ENCODE data around the gene INO80D. TPM values are rescaled to one million over a fixed set of nuclear protein-coding genes. Genes with fewer than 3 reads are reported as not detected.
"Not testable (repeated sequence)": the region's sequence is repeated elsewhere in the genome, so short reads cannot be mapped to it uniquely, and the experiment has no call there.

The INO80D gene
- total and polyA plus RNA-seq, 2 of the 8 experiments (the other 6 are each of a cell fraction or from before 2014, with no cell fraction given): 6.2 to 37.4 TPM

- not testable (repeated sequence) for H2AK5ac ChIP-seq (ENCODE audit: low read depth, low read length); H3K18ac ChIP-seq (ENCODE audit: extremely low read depth, low read length); H4K91ac ChIP-seq (replicated peaks; ENCODE audit: insufficient read length, low read length); H3K23me2 ChIP-seq (ENCODE audit: low read depth, low read length); H3K9me3 ChIP-seq (ENCODE audit: insufficient read depth in 2 of 2, low read depth in 1 of 2, low read length in 1 of 2); H3K23ac ChIP-seq (ENCODE audit: insufficient read length); H3K79me2 ChIP-seq (ENCODE audit: control insufficient read depth in 1 of 2, insufficient read depth in 2 of 2, low read length in 2 of 2); H4K20me1 ChIP-seq (replicated peaks in 1 of 2; ENCODE audit: control insufficient read depth in 1 of 2, insufficient read depth in 2 of 2, low read length in 2 of 2); H3K4me1 ChIP-seq (replicated peaks in 1 of 4; ENCODE audit: control insufficient read depth in 3 of 4, insufficient read depth in 4 of 4, low read length in 3 of 4); H2BK120ac ChIP-seq (replicated peaks; ENCODE audit: low read depth, low read length); H3K14ac ChIP-seq (ENCODE audit: insufficient read length); H3K27me3 ChIP-seq (replicated peaks in 1 of 4; ENCODE audit: control insufficient read depth in 3 of 4, extremely low read depth in 1 of 4, insufficient read depth in 3 of 4, low read length in 3 of 4); FAIRE-seq; H4K5ac ChIP-seq (ENCODE audit: insufficient read length, low read depth, low read length); H3K9ac ChIP-seq (replicated peaks in 1 of 4; ENCODE audit: extremely low read depth in 1 of 4, low read depth in 3 of 4, low read length in 3 of 4); H2BK20ac ChIP-seq (ENCODE audit: low read length); H3K4me2 ChIP-seq (ENCODE audit: insufficient read depth in 1 of 2, low read depth in 2 of 2, low read length in 2 of 2); H2BK5ac ChIP-seq (ENCODE audit: low read depth, low read length); H2BK15ac ChIP-seq (ENCODE audit: low read length); H3K4ac ChIP-seq (replicated peaks; ENCODE audit: insufficient read length, low read depth, low read length); H3K79me1 ChIP-seq (ENCODE audit: low read depth, low read length); H3K56ac ChIP-seq (replicated peaks; ENCODE audit: insufficient read length, low read depth, low read length); H3K36me3 ChIP-seq (ENCODE audit: control insufficient read depth in 2 of 4, insufficient read depth in 4 of 4, low read length in 3 of 4); H3K4me3 ChIP-seq (ENCODE audit: extremely low read depth in 1 of 4, insufficient read depth in 2 of 4, low read depth in 3 of 4, low read length in 4 of 4); DNase-seq (ENCODE audit: low read depth in 1 of 2, low spot score in 2 of 2); H3K27ac ChIP-seq (ENCODE audit: low read depth, low read length); H2AFZ ChIP-seq (ENCODE audit: low read length); H2BK12ac ChIP-seq (ENCODE audit: low read depth, low read length)
- CTCF ChIA-PET (ENCODE audit: partially characterized antibody): interaction anchor here (0.6 to 2.7 kb wide), 5 partner anchors 10 to 1812 kb away, joined by 3 to 8 read pairs (median 4); no protein-coding TSS in a partner anchor
- H4K8ac ChIP-seq (ENCODE audit: extremely low read depth, insufficient read depth, low read length): peak overlapping the region; percentile 41; the same call in 1 of the 2 replicates
- WGBS, 2 experiments (ENCODE audit: extremely low coverage in 1 of 2, insufficient coverage in 1 of 2, insufficient read length in 1 of 2, insufficient replicate concordance in 2 of 2, low coverage in 1 of 2, low lambda C conversion rate in 2 of 2, missing lambda C conversion rate in 1 of 2): 95% methylated on average over 1 of the region's 1 CpG; no CpG with 5 or more reads in 1 of the 2 experiments
- POLR2A ChIA-PET (ENCODE audit: partially characterized antibody): interaction anchor here (1.2 to 1.3 kb wide), 2 partner anchors 130 to 171 kb away, joined by 3 to 5 read pairs; partner anchors contain the start of genes EEF1B2 and NDUFS1
Observed at GRCh38 chr2:205988681-205989080, 97.3 kb downstream of the INO80D start.

Data from H1 (cell line).